Right renal cortex interstitium (tissue), 3 donors: ENCODE results near the gene PRAME. TPM values are rescaled to one million over a fixed set of nuclear protein-coding genes. Genes with fewer than 3 reads are reported as not detected.
"Not testable (repeated sequence)": the region's sequence is repeated elsewhere in the genome, so short reads cannot be mapped to it uniquely, and the experiment has no call there.

Source experiments
- DNase-seq, 3 donors: peaks; one replicate each; pipeline ENCODE4 v3.0.0-alpha.2; 2013; ENCODE audit warnings: low read depth in 3 of 3, low spot score in 2 of 3
- polyA plus RNA-seq, 3 donors: library from polyadenylated mRNA; unstranded; fragments of 120-200 nt; gene quantifications; one replicate each; pipeline ENCODE4 v1.2.1, GENCODE V29; 2013; ENCODE audit not compliant: insufficient read length in 3 of 3

The PRAME gene
- polyA plus RNA-seq, 3 donors: 0.75 to 1.5 (median 0.94) TPM

- DNase-seq: no peak
These were observed 5.1 kb downstream of the PRAME start for GRCh38 chr22:22553735-22554586.

DNA sequence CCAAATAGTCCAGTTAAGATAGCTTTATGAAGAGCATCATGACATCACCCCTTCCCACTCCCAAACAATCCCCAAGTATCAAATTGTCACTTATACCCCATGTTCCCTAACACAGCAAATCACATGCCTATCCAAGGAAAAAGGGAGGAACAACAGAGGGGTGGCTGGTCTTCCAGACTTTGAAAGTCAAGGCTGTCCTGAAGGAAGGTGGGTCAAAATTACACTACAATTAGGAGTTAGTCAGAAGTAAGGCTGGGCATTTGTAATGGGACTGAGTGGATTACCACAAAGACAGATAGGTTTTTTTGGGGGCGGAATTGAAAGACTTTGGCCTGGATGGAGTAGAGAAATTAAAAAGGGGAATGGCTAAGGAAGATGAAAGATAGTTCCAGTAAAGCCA lies 5.9 kb downstream of the PRAME start:
- DNase-seq: no peak

- no peak for DNase-seq
These were observed 6.4 kb downstream of the PRAME start for GRCh38 chr22:22552630-22553029.

GRCh38 chr22:22550789-22551434 lies 8.2 kb downstream of the PRAME start:
- DNase-seq: no peak

GRCh38 chr22:22548910-22549309 lies 10.2 kb downstream of the PRAME start:
- no peak for DNase-seq

GRCh38 chr22:22548317-22548716 lies 10.7 kb downstream of the PRAME start:
- DNase-seq: no peak

GRCh38 chr22:22547692-22548300 lies 11.3 kb downstream of the PRAME start:
- no peak for DNase-seq

DNA sequence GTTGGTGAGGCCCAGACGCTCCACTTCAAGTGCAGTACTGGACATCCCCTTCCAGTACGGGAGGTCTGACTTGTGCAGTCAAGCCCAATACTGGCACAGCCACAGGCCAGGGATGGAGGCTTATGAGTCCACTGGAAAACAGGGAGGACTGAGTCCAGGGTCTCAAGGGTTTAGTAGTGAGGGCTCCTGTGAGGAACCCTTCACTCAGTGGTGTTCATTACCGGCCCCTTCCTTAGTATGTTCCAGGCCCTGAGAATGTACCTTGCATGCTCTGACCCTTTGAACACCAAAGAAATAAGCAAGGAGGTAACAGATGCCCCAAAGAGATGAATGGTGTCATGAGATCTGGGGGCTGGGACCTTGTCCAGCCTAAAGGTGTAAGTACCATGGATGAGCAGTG lies 11.8 kb downstream of the PRAME start:
- DNase-seq: no peak

- DNase-seq: no peak
These were observed 12.6 kb downstream of the PRAME start for GRCh38 chr22:22546490-22546889.

DNA sequence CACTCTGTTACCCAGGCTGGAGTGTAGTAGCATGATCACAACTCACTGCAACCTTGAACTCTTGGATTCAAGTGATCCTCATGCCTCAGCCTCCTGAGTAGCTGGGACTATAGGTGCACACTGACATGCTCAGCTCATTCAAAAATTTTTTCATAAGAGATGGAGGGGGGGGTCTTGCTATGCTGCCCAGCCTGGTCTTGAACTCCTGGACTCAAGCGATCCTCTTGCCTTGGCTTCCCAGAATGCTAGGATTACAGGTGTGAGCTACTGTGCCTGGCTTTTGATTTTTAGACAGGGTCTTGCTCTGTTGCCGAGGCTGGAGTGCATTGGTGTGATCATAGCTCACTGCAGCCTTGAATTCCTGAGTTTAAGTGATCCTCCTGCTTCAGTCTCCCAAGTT lies 14.0 kb downstream of the PRAME start:
- no peak for DNase-seq

GRCh38 chr22:22538226-22538989 lies 20.7 kb downstream of the PRAME start:
- no peak for DNase-seq

DNA sequence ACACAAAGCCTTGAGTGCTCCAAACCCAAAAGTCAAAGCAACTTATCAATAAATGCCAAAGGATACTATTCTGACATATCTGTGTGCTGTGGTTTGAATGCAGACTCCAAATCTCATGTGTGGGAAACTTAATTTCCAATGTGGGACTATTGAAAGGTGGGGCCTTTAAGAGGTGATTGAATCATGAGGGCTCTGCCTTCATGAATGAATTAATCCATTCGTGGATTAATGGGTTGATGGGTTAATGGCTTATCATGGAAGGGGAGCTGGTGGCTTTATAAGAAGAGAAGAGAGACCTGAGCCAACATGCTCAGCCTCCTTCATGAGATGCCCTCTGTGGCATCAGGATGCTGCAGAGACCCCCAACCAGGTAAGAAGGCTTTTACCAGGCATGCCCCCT lies 22.1 kb downstream of the PRAME start:
- no peak for DNase-seq

GRCh38 chr22:22536515-22536914 lies 22.6 kb downstream of the PRAME start:
- no peak for DNase-seq

DNA sequence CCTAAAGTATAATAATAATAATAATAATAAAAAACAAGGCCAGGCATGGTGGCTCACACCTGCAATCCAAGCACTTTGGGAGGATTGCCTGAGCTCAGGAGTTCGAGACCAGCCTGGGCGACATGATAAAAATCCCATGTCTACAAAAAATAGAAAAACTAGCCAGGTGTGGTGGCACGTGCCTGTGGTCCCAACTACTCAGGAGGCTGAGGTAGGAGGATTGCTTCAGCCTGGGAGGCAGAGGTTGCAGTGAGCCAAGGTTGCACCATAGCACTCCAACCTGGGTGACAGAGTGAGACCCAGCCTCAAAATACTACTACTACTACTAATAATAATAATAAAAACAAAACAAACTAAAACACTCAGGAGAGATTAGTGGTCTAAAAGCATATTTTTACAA lies 23.4 kb downstream of the PRAME start:
- DNase-seq: no peak

- DNase-seq: no peak
These were observed 24.3 kb downstream of the PRAME start for GRCh38 chr22:22534604-22535415.

GRCh38 chr22:22533863-22534262 lies 25.2 kb downstream of the PRAME start:
- DNase-seq: no peak

DNA sequence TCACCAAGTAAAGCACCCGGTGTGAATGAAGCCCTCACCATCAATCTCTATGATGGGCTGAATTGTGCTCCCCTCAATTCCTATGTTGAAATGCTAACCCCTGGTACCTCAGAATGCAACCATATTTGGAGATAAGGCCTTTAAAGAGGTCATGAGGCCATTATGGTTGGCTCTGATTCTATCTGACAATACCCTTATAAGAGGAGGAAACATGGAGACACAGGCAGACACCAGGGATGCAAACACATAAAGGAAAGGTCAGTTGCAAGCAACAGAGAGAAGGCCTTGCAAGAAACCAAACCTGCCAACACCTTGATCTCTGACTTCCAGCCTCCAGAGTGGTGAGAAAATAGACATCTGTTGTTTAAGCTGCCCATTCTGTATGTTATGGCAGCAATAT lies 25.6 kb downstream of the PRAME start:
- DNase-seq: no peak

- not testable (repeated sequence) for DNase-seq
These were observed 26.5 kb downstream of the PRAME start for GRCh38 chr22:22532547-22533071.

DNA sequence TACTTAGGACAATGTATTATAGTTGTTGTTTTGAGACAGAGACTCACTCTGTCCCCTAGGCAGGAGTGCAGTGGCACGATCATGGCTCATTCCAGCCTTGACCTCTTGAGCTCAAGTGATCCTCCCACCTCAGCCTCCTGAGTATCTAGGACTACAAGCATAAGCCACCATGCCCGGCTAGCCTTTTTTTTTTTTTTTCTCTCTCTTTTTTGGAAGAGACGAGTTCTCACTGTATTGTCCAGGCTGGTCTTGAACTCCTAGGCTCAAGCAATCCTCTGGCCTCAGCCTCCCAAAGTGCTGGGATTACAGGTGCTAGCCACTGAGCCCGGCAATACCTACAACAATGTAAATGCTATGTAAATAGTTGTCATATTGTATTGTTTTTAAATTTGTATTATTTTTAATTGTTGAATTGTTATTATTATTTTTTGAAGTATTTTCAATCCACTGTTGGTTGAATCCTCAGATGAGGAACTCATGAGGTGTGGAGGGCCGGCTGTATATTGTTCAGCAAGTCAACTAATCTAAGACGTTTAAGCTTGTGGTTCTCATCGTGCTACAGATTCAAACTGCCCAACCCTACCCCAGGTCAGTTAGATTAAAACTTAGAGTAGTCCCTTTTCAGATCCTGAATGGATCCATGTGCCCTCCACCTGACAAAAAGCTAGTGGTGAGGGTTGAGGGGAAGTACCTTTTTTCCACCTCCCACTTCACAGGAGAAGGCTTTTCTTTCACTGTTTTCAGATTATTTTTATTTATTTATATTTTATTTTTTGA lies 27.1 kb downstream of the PRAME start:
- no peak for DNase-seq
